Glutamatergic neuron (in vitro differentiated cells): ENCODE results near the gene PNRC1. TPM values are rescaled to one million over a fixed set of nuclear protein-coding genes. Genes with fewer than 3 reads are reported as not detected.
A peak's percentile ranks its signal among the peaks of the same experiment; 100 is the strongest.

Experiments
- DNase-seq: peaks from one replicate; pipeline ENCODE4 v3.0.0; 2022
- H3K27ac Mint-ChIP-seq: one replicate; pipeline ENCODE4 v1.8.0; 2020; ENCODE audit warnings: mild to moderate bottlenecking, mixed read lengths, inconsistent platforms; ENCODE audit not compliant: unreplicated experiment
- H3K27me3 Mint-ChIP-seq: one replicate; pipeline ENCODE4 v1.8.0; 2020; ENCODE audit warnings: mild to moderate bottlenecking, moderate library complexity, mixed read lengths, inconsistent platforms; ENCODE audit not compliant: unreplicated experiment
- H3K36me3 Mint-ChIP-seq: one replicate; pipeline ENCODE4 v1.8.0; 2020; ENCODE audit warnings: mild to moderate bottlenecking, mixed read lengths, inconsistent platforms; ENCODE audit not compliant: unreplicated experiment
- H3K4me1 Mint-ChIP-seq: one replicate; pipeline ENCODE4 v1.8.0; 2020; ENCODE audit warnings: mild to moderate bottlenecking, low read depth, mixed read lengths, inconsistent platforms; ENCODE audit not compliant: unreplicated experiment
- H3K4me3 Mint-ChIP-seq: one replicate; pipeline ENCODE4 v1.8.0; 2020; ENCODE audit warnings: mild to moderate bottlenecking, mixed read lengths, inconsistent platforms; ENCODE audit not compliant: unreplicated experiment
- H3K9me3 Mint-ChIP-seq: one replicate; pipeline ENCODE4 v1.8.0; 2020; ENCODE audit warnings: mild to moderate bottlenecking, moderate library complexity, mixed read lengths, inconsistent platforms; ENCODE audit not compliant: unreplicated experiment
- CTCF ChIP-seq: fragments of 200-600 bp; sonication (generic); IDR thresholded peaks from one replicate; pipeline ENCODE4 v1.5.0; 2021; ENCODE audit not compliant: partially characterized antibody, unreplicated experiment
- total RNA-seq: library from RNA; stranded (reverse); fragmentation: NEBNext Ultra II Directional; extraction: Animal tissue kit (Norgen Biotek cat#: 25700); gene quantifications from one replicate; pipeline ENCODE4 v1.2.1, GENCODE V29; 2021; ENCODE audit not compliant: unreplicated experiment

Gene PNRC1
- total RNA-seq, 1 donor from 2014 or later = 91.4 TPM

- peak overlapping the region; percentile 16 for H3K27ac Mint-ChIP-seq
Observed at GRCh38 chr6:89084542-89084941, 4.0 kb downstream of the PNRC1 start.

GRCh38 chr6:89084954-89085353 lies 4.4 kb downstream of the PNRC1 start:
- Mint-ChIP-seq H3K4me1 (peaks cover 9% of the 10 kb centered on the region), H3K27me3 (peaks cover 12% of the 10 kb centered on the region), H3K9me3 (peaks cover 11% of the 10 kb centered on the region), H3K36me3 (no peaks in the 10 kb centered on the region), H3K4me3 (peak overlapping the region; percentile 73), H3K27ac (peak overlapping the region; percentile 16)
- no peak for TF ChIP-seq CTCF
- DNase-seq = no peak

More at GRCh38 chr6:89084542-89084941, 4.0 kb downstream of the PNRC1 start:
- H3K36me3 Mint-ChIP-seq = no peaks in the 10 kb centered on the region
- peaks cover 11% of the 10 kb centered on the region for H3K9me3 Mint-ChIP-seq
- peaks cover 14% of the 10 kb centered on the region for H3K27me3 Mint-ChIP-seq
- peak overlapping the region; percentile 73 for H3K4me3 Mint-ChIP-seq
- TF ChIP-seq CTCF = no peak
- H3K4me1 Mint-ChIP-seq = peaks cover 10% of the 10 kb centered on the region
- no peak for DNase-seq

GRCh38 chr6:89085409-89086205 lies 5.1 kb downstream of the PNRC1 start:
- DNase-seq = no peak
- Mint-ChIP-seq H3K36me3 (no peaks in the 10 kb centered on the region), H3K27me3 (peaks cover 7% of the 10 kb centered on the region), H3K4me3 (no peak overlapping the region), H3K4me1 (peaks cover 9% of the 10 kb centered on the region), H3K27ac (no peak overlapping the region), H3K9me3 (peaks cover 10% of the 10 kb centered on the region)
- TF ChIP-seq CTCF = no peak

- Mint-ChIP-seq H3K4me1 (peaks cover 9% of the 10 kb centered on the region), H3K9me3 (no peaks in the 10 kb centered on the region), H3K27ac (no peak overlapping the region), H3K36me3 (no peaks in the 10 kb centered on the region), H3K4me3 (no peak overlapping the region), H3K27me3 (peaks cover 1% of the 10 kb centered on the region)
- no peak for DNase-seq
- TF ChIP-seq CTCF = no peak
Observed at GRCh38 chr6:89087881-89088280, 7.3 kb downstream of the PNRC1 start.

- TF ChIP-seq CTCF = no peak
- Mint-ChIP-seq H3K27ac (no peak overlapping the region), H3K9me3 (no peaks in the 10 kb centered on the region), H3K36me3 (no peaks in the 10 kb centered on the region), H3K4me3 (no peak overlapping the region), H3K27me3 (no peaks in the 10 kb centered on the region), H3K4me1 (no peaks in the 10 kb centered on the region)
- no peak for DNase-seq
Observed at GRCh38 chr6:89098461-89098860, 17.9 kb downstream of the PNRC1 start.
